Neural progenitor cell (in vitro differentiated cells): ENCODE results near the gene PUS7L. TPM values are rescaled to one million over a fixed set of nuclear protein-coding genes. Genes with fewer than 3 reads are reported as not detected.

ENCODE experiments used
- DNase-seq: peaks from one replicate; pipeline ENCODE4 v3.0.0-alpha.2; 2016; ENCODE audit warnings: low spot score
- H2AFZ ChIP-seq: fragments of 200-600 bp; sonication (generic); replicated peaks from 2 replicates; pipeline ENCODE4 v1.6.1; 2016; ENCODE audit warnings: antibody characterized with exemption
- H3F3A ChIP-seq: fragments of 200-600 bp; sonication (generic); 2 replicates; pipeline ENCODE4 v1.6.1; 2016; ENCODE audit warnings: antibody characterized with exemption, low read depth
- H3K27ac ChIP-seq: fragments of 200-600 bp; sonication (generic); 2 replicates; pipeline ENCODE4 v1.5.1; 2016; ENCODE audit warnings: mild to moderate bottlenecking
- H3K27me3 ChIP-seq: fragments of 200-600 bp; sonication (generic); 2 replicates; pipeline ENCODE4 v1.6.1; 2016; ENCODE audit warnings: mild to moderate bottlenecking, moderate library complexity
- H3K36me3 ChIP-seq: fragments of 200-600 bp; sonication (generic); 2 replicates; pipeline ENCODE4 v1.5.1; 2016
- H3K4me1 ChIP-seq: fragments of 200-600 bp; sonication (generic); 2 replicates; pipeline ENCODE4 v1.6.1; 2016; ENCODE audit warnings: mixed run types
- H3K4me2 ChIP-seq: fragments of 200-600 bp; sonication (generic); 2 replicates; pipeline ENCODE4 v1.6.1; 2016
- H3K4me3 ChIP-seq: fragments of 200-600 bp; sonication (generic); 2 replicates; pipeline ENCODE4 v1.5.1; 2016
- H3K79me2 ChIP-seq: fragments of 200-600 bp; sonication (generic); 2 replicates; pipeline ENCODE4 v1.6.1; 2016; ENCODE audit warnings: low read depth
- H3K9ac ChIP-seq: fragments of 200-600 bp; sonication (generic); 2 replicates; pipeline ENCODE4 v1.6.1; 2016
- H3K9me3 ChIP-seq: fragments of 200-600 bp; sonication (generic); 2 replicates; pipeline ENCODE4 v1.5.1; 2016; ENCODE audit warnings: low read depth
- H4K20me1 ChIP-seq: fragments of 200-600 bp; sonication (generic); 2 replicates; pipeline ENCODE4 v1.6.1; 2016; ENCODE audit warnings: low read depth
- H3K27ac Mint-ChIP-seq: 3 replicates; pipeline ENCODE4 v1.8.0; 2021; ENCODE audit warnings: mixed read lengths
- H3K27me3 Mint-ChIP-seq: 2 replicates; pipeline ENCODE4 v1.8.0; 2022; ENCODE audit warnings: low read depth, mild to moderate bottlenecking, inconsistent platforms, moderate library complexity, mixed read lengths; ENCODE audit not compliant: insufficient read depth
- H3K36me3 Mint-ChIP-seq: 3 replicates; pipeline ENCODE4 v1.8.0; 2021; ENCODE audit warnings: mixed read lengths
- H3K4me1 Mint-ChIP-seq: 3 replicates; pipeline ENCODE4 v1.8.0; 2021; ENCODE audit warnings: mixed read lengths
- H3K4me3 Mint-ChIP-seq: 3 replicates; pipeline ENCODE4 v1.8.0; 2021; ENCODE audit warnings: mild to moderate bottlenecking, moderate library complexity, mixed read lengths
- H3K9me3 Mint-ChIP-seq: 3 replicates; pipeline ENCODE4 v1.8.0; 2020; ENCODE audit warnings: mixed read lengths
- CTCF ChIP-seq: fragments of 200-600 bp; sonication (generic); IDR thresholded peaks from 2 replicates; pipeline ENCODE4 v1.5.1; 2017; ENCODE audit warnings: antibody characterized with exemption, mild to moderate bottlenecking
- EZH2 ChIP-seq: fragments of 200-600 bp; sonication (generic); IDR thresholded peaks from 2 replicates; pipeline ENCODE4 v1.6.1; 2017; ENCODE audit warnings: antibody characterized with exemption, mild to moderate bottlenecking, moderate library complexity
- EZH2phosphoT487 ChIP-seq: fragments of 200-600 bp; sonication (generic); IDR thresholded peaks from 2 replicates; pipeline ENCODE4 v1.6.1; 2017; ENCODE audit warnings: antibody characterized with exemption
- total RNA-seq: library from RNA; depleted of rRNA; stranded (reverse); fragments of >200 nt; gene quantifications from 2 replicates; pipeline ENCODE4 v1.2.3, GENCODE V29; 2015; ENCODE audit warnings: low replicate concordance

The PUS7L gene
- total RNA-seq, 1 donor from 2014 or later: 42.6 TPM

GRCh38 chr12:43737646-43738045 lies 20.9 kb downstream of the PUS7L start:
- no peak overlapping the region for H3K4me3 Mint-ChIP-seq
- Histone ChIP-seq H3K4me2 (no peak overlapping the region), H3K27ac (no peak overlapping the region), H3K9ac (no peak overlapping the region), H3K4me1 (no peaks in the 10 kb centered on the region), H3K4me3 (no peak overlapping the region), H3F3A (no peaks in the 10 kb centered on the region), H3K36me3 (peaks cover 14% of the 10 kb centered on the region), H3K9me3 (no peaks in the 10 kb centered on the region), H2AFZ (no peak overlapping the region), H4K20me1 (no peaks in the 10 kb centered on the region), H3K27me3 (no peaks in the 10 kb centered on the region), H3K79me2 (no peaks in the 10 kb centered on the region)
- H3K4me1 Mint-ChIP-seq: no peaks in the 10 kb centered on the region
- TF ChIP-seq EZH2phosphoT487 (no peak), CTCF (no peak), EZH2 (no peak)
- no peak overlapping the region for H3K27ac Mint-ChIP-seq
- DNase-seq: no peak
- H3K36me3 Mint-ChIP-seq: no peaks in the 10 kb centered on the region
- H3K27me3 Mint-ChIP-seq: no peaks in the 10 kb centered on the region
- no peaks in the 10 kb centered on the region for H3K9me3 Mint-ChIP-seq

GRCh38 chr12:43736927-43737440 lies 21.6 kb downstream of the PUS7L start:
- Histone ChIP-seq H3K36me3 (peaks cover 8% of the 10 kb centered on the region), H3K4me3 (no peak overlapping the region), H4K20me1 (no peaks in the 10 kb centered on the region), H2AFZ (no peak overlapping the region), H3F3A (no peaks in the 10 kb centered on the region), H3K4me2 (no peak overlapping the region), H3K9ac (no peak overlapping the region), H3K27ac (no peak overlapping the region), H3K27me3 (no peaks in the 10 kb centered on the region), H3K4me1 (no peaks in the 10 kb centered on the region), H3K79me2 (no peaks in the 10 kb centered on the region), H3K9me3 (no peaks in the 10 kb centered on the region)
- Mint-ChIP-seq H3K27me3 (no peaks in the 10 kb centered on the region), H3K27ac (no peak overlapping the region), H3K4me3 (no peak overlapping the region), H3K4me1 (no peaks in the 10 kb centered on the region), H3K36me3 (no peaks in the 10 kb centered on the region), H3K9me3 (no peaks in the 10 kb centered on the region)
- TF ChIP-seq EZH2: no peak
- no peak for TF ChIP-seq CTCF
- no peak for TF ChIP-seq EZH2phosphoT487
- no peak for DNase-seq

- no peaks in the 10 kb centered on the region for H4K20me1 ChIP-seq
- no peak overlapping the region for H3K27ac ChIP-seq
- DNase-seq: no peak
- H2AFZ ChIP-seq: no peak overlapping the region
- H3K36me3 ChIP-seq: peaks cover 10% of the 10 kb centered on the region
- no peaks in the 10 kb centered on the region for H3K79me2 ChIP-seq
- H3K4me1 Mint-ChIP-seq: peaks cover 4% of the 10 kb centered on the region
- no peak overlapping the region for H3K27ac Mint-ChIP-seq
- no peaks in the 10 kb centered on the region for H3K4me1 ChIP-seq
- no peak overlapping the region for H3K9ac ChIP-seq
- no peak overlapping the region for H3K4me2 ChIP-seq
- no peak overlapping the region for H3K4me3 ChIP-seq
- no peaks in the 10 kb centered on the region for H3K36me3 Mint-ChIP-seq
- H3K9me3 Mint-ChIP-seq: no peaks in the 10 kb centered on the region
- no peak for TF ChIP-seq EZH2
- TF ChIP-seq CTCF: no peak
- TF ChIP-seq EZH2phosphoT487: no peak
- H3K27me3 Mint-ChIP-seq: no peaks in the 10 kb centered on the region
- no peaks in the 10 kb centered on the region for H3F3A ChIP-seq
- H3K27me3 ChIP-seq: no peaks in the 10 kb centered on the region
- no peak overlapping the region for H3K4me3 Mint-ChIP-seq
- no peaks in the 10 kb centered on the region for H3K9me3 ChIP-seq
These were observed 24.9 kb downstream of the PUS7L start for GRCh38 chr12:43733687-43734086.
